Measurements from ENCODE around the gene ST3GAL6. TPM values are rescaled to one million over a fixed set of nuclear protein-coding genes. Genes with fewer than 3 reads are reported as not detected.

Gene ST3GAL6
- total and polyA plus RNA-seq, 2 of the 13 experiments (the other 11 are each of a cell fraction or from before 2014, with no cell fraction given) = 17.5 to 23.2 TPM

- TF ChIP-seq SNAPC4 (CRISPR knock-in tag; IDR thresholded peaks at IDR 0.05) = no peak
- no peak; the same call in 1 of the 2 replicates for TF ChIP-seq ZNF275 (CRISPR knock-in tag; IDR thresholded peaks at IDR 0.05; ENCODE audit: borderline replicate concordance)
- peak; percentile 45 for TF ChIP-seq SRSF1 (optimal IDR thresholded peaks at IDR 0.05; ENCODE audit: low read depth, low read length)
- no peak; the same call in 1 of the 2 replicates for TF ChIP-seq ZNF691 (CRISPR knock-in tag; IDR thresholded peaks at IDR 0.05; ENCODE audit: borderline replicate concordance, low read depth)
- no peak for TF ChIP-seq ZNF7 (CRISPR knock-in tag; IDR thresholded peaks at IDR 0.05)
- no peak for TF ChIP-seq DNMT1 (CRISPR knock-in tag; IDR thresholded peaks at IDR 0.05)
- TF ChIP-seq ETV6 (CRISPR knock-in tag; conservative IDR thresholded peaks at IDR 0.05) = no peak
- TF ChIP-seq WIZ (CRISPR knock-in tag; IDR thresholded peaks at IDR 0.05) = no peak
- TF ChIP-seq SRSF9 (IDR thresholded peaks at IDR 0.05; ENCODE audit: borderline replicate concordance, insufficient read depth, low read depth, low read length, poor library complexity, severe bottlenecking) = no peak
- no peak for TF ChIP-seq NBN (conservative IDR thresholded peaks at IDR 0.05)
- TF ChIP-seq ZNF296 (CRISPR knock-in tag; conservative IDR thresholded peaks at IDR 0.05) = no peak
- TF ChIP-seq HNRNPH1 (optimal IDR thresholded peaks at IDR 0.05; ENCODE audit: low read depth, low read length) = no peak
- TF ChIP-seq POGZ (CRISPR knock-in tag; IDR thresholded peaks at IDR 0.05) = peak; percentile 12; the same call in 1 of the 2 replicates
Observed at GRCh38 chr3:98732286-98733052, 30.7 kb upstream of the ST3GAL6 start (continued).
